ENCODE results near the gene SORBS1.

- TF ChIP-seq CTCF (IDR thresholded peaks at IDR 0.05): no peak
- TF ChIP-seq POLR2A (IDR thresholded peaks at IDR 0.05): no peak
Observed at GRCh38 chr10:95297402-95297801, 263.8 kb downstream of the SORBS1 start.
